Measurements from ENCODE around the gene YIPF5.

Gene YIPF5

GRCh38 chr5:144125163-144125726 lies 45.2 kb downstream of the YIPF5 start:
- DNase-seq (ENCODE audit: low read depth in 2 of 2): no peak

DNA sequence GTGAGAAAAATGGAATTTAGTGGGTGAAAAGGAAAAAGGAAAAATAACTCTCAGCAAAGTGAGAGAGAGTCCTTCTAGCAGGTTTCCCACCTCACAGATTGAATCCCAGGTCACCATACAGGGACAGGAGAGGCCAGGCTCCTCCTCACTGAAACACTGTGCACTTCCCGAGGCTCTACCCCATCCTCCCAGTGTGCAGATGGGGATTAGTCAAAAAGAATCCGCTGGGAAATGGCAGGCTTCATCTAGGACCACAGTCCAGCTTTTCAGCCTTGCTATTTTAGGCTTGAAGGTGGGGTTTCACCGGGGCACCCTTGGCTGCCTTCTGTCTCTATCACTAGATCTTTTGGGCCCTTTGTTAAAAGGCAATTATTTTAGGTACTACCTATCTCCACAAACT lies 47.8 kb downstream of the YIPF5 start:
- DNase-seq (ENCODE audit: low read depth in 2 of 2): no peak

GRCh38 chr5:144122081-144122480 lies 48.4 kb downstream of the YIPF5 start:
- DNase-seq (ENCODE audit: low read depth in 2 of 2): no peak

GRCh38 chr5:144121577-144121976 lies 48.9 kb downstream of the YIPF5 start:
- DNase-seq (ENCODE audit: low read depth in 2 of 2): no peak

GRCh38 chr5:144120661-144121180 lies 49.7 kb downstream of the YIPF5 start:
- no peak for DNase-seq (ENCODE audit: low read depth in 2 of 2)

DNA sequence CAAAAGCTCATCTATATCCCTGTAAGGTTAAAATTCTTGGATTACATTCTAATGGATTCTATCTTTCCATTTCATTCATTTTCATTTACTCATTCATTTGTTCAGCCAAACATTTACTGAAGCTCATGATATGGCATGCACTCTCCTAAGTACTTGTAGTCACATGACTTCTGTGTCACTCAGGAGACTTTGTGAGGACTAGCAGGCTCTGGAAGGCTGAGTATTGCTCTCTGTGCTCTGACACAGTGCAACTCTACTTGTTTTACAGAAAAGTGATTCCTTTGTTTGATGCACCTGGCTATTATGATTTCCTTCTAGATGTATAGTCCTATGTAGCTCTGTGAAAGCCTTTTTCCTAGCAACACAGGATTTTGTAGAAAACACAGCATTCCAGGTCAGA lies 53.0 kb downstream of the YIPF5 start:
- DNase-seq (ENCODE audit: low read depth in 2 of 2): no peak

DNA sequence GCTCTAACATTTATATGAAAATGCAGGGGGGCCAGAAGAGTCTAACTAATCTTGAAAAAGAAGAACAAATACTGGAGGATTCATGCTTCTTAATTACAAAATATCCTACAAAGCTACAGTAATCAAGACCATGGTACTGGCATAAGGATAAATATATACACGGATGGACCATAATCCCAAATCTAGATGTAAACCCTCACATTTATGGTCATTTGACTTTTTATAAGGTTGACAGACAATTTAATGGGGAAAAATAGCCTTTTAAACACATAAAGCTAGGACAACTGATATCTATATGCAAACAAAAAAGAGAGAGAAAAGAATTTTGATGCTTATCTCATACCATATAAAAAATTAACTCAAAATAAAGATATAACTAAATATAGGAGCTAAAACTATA lies 55.9 kb downstream of the YIPF5 start:
- DNase-seq (ENCODE audit: low read depth in 2 of 2): no peak

Data from stimulated activated CD4-positive, alpha-beta T cell treated with anti-CD3 and anti-CD28 coated beads, Interleukin-12 subunit alpha, Interleukin-12 subunit beta, amount 100 ng/mL, for 24 hours (primary cell).